Fibroblast of lung (primary cell): ENCODE results near the gene KPNA1. TPM values are rescaled to one million over a fixed set of nuclear protein-coding genes. Genes with fewer than 3 reads are reported as not detected.
A peak's percentile ranks its signal among the peaks of the same experiment; 100 is the strongest.

ENCODE experiments used
- DNase-seq, 2 donors: peaks; one replicate each; pipeline versions ENCODE4 v3.0.0 to v3.0.0-alpha.2; 2010; ENCODE audit warnings: low read depth in 2 of 2
- H2AFZ ChIP-seq: 2 replicates; pipeline ENCODE4 v1.5.1; 2012; ENCODE audit warnings: low read length, control low read depth, inconsistent platforms
- H3K27ac ChIP-seq: 2 replicates; pipeline ENCODE4 v1.5.1; 2011; ENCODE audit warnings: low read length, control low read depth; ENCODE audit not compliant: insufficient read depth
- H3K27me3 ChIP-seq: 2 replicates; pipeline ENCODE4 v1.5.1; 2011; ENCODE audit warnings: mild to moderate bottlenecking, low read length; ENCODE audit not compliant: control insufficient read depth, insufficient read depth
- H3K36me3 ChIP-seq: 2 replicates; pipeline ENCODE4 v1.5.1; 2011; ENCODE audit warnings: low read length; ENCODE audit not compliant: control insufficient read depth, insufficient read depth
- H3K4me1 ChIP-seq: 2 replicates; pipeline ENCODE4 v1.5.1; 2011; ENCODE audit warnings: low read length; ENCODE audit not compliant: control insufficient read depth, insufficient read depth; ENCODE audit errors: extremely low read depth
- H3K4me2 ChIP-seq: 2 replicates; pipeline ENCODE4 v1.5.1; 2011; ENCODE audit warnings: low read length, control low read depth; ENCODE audit not compliant: insufficient read depth; ENCODE audit errors: extremely low read depth
- H3K4me3 ChIP-seq, 4 experiments: fragments of 200-600 bp in 1 of 4; sonication (generic) in 1 of 4; replicated peaks in 1 of 4; 2 replicates each; pipeline ENCODE4 v1.5.1; 2011 to 2016; ENCODE audit warnings: low read length in 4 of 4, low read depth in 3 of 4, mild to moderate bottlenecking in 3 of 4, control low read depth in 2 of 4, inconsistent platforms in 1 of 4, mixed read lengths in 1 of 4; ENCODE audit not compliant: insufficient read depth in 1 of 4; ENCODE audit errors: control extremely low read depth in 1 of 4
- H3K79me2 ChIP-seq: 2 replicates; pipeline ENCODE4 v1.5.1; 2012; ENCODE audit warnings: mild to moderate bottlenecking, low read length, inconsistent platforms; ENCODE audit not compliant: control insufficient read depth, insufficient read depth
- H3K9ac ChIP-seq: 2 replicates; pipeline ENCODE4 v1.5.1; 2011; ENCODE audit warnings: mild to moderate bottlenecking, low read length, control low read depth; ENCODE audit not compliant: insufficient read depth
- H3K9me3 ChIP-seq: 2 replicates; pipeline ENCODE4 v1.5.1; 2012; ENCODE audit warnings: low read depth, low read length; ENCODE audit not compliant: control insufficient read depth, insufficient read depth
- H4K20me1 ChIP-seq: 2 replicates; pipeline ENCODE4 v1.5.1; 2011; ENCODE audit warnings: low read length; ENCODE audit not compliant: control insufficient read depth, insufficient read depth; ENCODE audit errors: extremely low read depth
- CTCF ChIP-seq, 2 donors: IDR thresholded peaks in 1 of 2; conservative IDR thresholded peaks in 1 of 2; 1 replicate in 1 of 2; 2 replicates in 1 of 2; pipeline ENCODE4 v1.5.1; 2011 to 2012; ENCODE audit warnings: low read length in 2 of 2, control low read depth in 1 of 2, inconsistent platforms in 1 of 2, low read depth in 1 of 2, mild to moderate bottlenecking in 1 of 2
- EZH2 ChIP-seq: IDR thresholded peaks from 2 replicates; pipeline ENCODE4 v1.5.1; 2012; ENCODE audit warnings: low read length, control low read depth, mild to moderate bottlenecking; ENCODE audit errors: missing control alignments
- polyA plus RNA-seq, 2 donors: library from polyadenylated mRNA; depleted of rRNA in 1 of 2; stranded (reverse) in 1 of 2; unstranded in 1 of 2; fragments of >200 nt; gene quantifications; 2 replicates each; pipeline ENCODE4 v1.2.1, GENCODE V29; 2011 to 2012; ENCODE audit warnings: missing spikeins in 1 of 2
- total RNA-seq: library from RNA; depleted of rRNA; stranded (reverse); fragments of >200 nt; gene quantifications from 2 replicates; pipeline ENCODE4 v1.2.1, GENCODE V29; 2014

Gene KPNA1
- total and polyA plus RNA-seq, 2 donors (not counting 1 experiment from before 2014, with no cell fraction given), result 23.9 to 56.0 TPM

GRCh38 chr3:122430371-122430770 lies 84.4 kb downstream of the KPNA1 start:
- no peak for TF ChIP-seq EZH2
- H3K4me3 ChIP-seq, result no peak overlapping the region
- no peaks in the 10 kb centered on the region for H3K79me2 ChIP-seq
- peaks cover 3% of the 10 kb centered on the region for H4K20me1 ChIP-seq
- no peak overlapping the region for H3K27ac ChIP-seq
- no peak overlapping the region for H3K4me2 ChIP-seq
- no peak for DNase-seq
- peaks cover 8% of the 10 kb centered on the region for H3K36me3 ChIP-seq
- no peak overlapping the region for H3K9ac ChIP-seq
- H3K4me1 ChIP-seq, result no peaks in the 10 kb centered on the region
- no peak overlapping the region for H2AFZ ChIP-seq
- H3K27me3 ChIP-seq, result no peaks in the 10 kb centered on the region
- no peaks in the 10 kb centered on the region for H3K9me3 ChIP-seq

DNA sequence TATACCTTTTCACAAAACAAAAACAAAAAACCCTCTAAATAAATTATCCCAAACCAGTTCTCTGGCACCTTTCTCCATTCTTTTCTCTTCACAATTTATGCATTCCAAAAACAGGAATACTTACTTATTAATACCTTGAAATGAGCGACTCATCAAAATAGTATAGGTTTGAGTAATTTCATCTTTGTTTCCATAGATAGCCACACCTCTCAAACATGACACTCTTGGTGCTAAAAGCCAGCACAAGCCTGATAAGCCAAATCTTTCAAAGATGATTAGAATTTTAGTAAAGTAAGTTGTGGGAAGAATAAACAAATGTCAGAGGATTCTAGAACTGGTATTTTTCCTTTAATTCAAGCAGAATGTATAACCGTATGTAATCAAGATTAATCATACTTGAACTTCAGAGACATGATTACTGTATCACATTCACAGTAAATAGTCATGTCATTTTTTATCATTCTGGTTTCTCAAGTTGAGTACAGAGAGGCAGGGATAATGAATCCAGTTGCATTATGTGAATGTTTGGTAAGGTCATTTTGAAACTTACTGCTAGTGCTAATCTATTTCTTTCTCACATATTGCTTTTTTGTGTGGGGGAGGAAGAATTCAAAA lies 86.8 kb downstream of the KPNA1 start:
- Histone ChIP-seq H3K4me2 (no peak overlapping the region), H3K27me3 (no peaks in the 10 kb centered on the region), H4K20me1 (peaks cover 3% of the 10 kb centered on the region), H3K9me3 (no peaks in the 10 kb centered on the region), H3K79me2 (no peaks in the 10 kb centered on the region), H3K9ac (no peak overlapping the region), H2AFZ (no peak overlapping the region), H3K36me3 (peaks cover 10% of the 10 kb centered on the region), H3K4me1 (no peaks in the 10 kb centered on the region), H3K4me3 (no peak overlapping the region), H3K27ac (no peak overlapping the region)
- TF ChIP-seq CTCF (conservative IDR thresholded peaks at IDR 0.05 in 1 of 2, IDR thresholded peaks at IDR 0.05 in 1 of 2; ENCODE audit: low read depth in 1 of 2, low read length in 2 of 2) (no peak), EZH2 (no peak)
- DNase-seq, result peak in 1 of 2 donors; percentile 32

DNA sequence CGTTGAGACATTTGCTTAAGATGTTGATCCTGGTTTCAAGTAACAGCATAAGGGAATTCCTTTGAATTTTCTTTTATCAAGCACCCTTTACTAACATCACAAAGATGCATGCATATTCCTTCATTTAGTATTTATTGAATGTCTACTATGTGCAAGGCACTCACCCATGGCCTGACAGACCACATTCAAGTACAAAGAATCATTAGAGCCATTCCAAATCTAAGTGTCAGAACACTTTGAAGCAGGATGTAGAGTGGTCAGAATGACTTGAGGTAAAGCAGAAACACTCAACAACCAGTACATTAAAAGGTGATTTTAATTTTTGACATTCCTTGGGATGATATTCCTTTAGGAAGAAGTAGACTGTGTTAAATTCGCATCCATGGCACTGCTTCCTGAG lies 92.9 kb downstream of the KPNA1 start:
- no peaks in the 10 kb centered on the region for H4K20me1 ChIP-seq
- no peak overlapping the region for H3K27ac ChIP-seq
- no peaks in the 10 kb centered on the region for H3K27me3 ChIP-seq
- H3K4me1 ChIP-seq, result no peaks in the 10 kb centered on the region
- H3K36me3 ChIP-seq, result peaks cover 9% of the 10 kb centered on the region
- H3K9ac ChIP-seq, result no peak overlapping the region
- H3K79me2 ChIP-seq, result peaks cover 10% of the 10 kb centered on the region
- no peak for TF ChIP-seq CTCF (conservative IDR thresholded peaks at IDR 0.05 in 1 of 2, IDR thresholded peaks at IDR 0.05 in 1 of 2; ENCODE audit: low read depth in 1 of 2, low read length in 2 of 2)
- no peak for TF ChIP-seq EZH2
- H2AFZ ChIP-seq, result no peak overlapping the region
- no peak overlapping the region for H3K4me2 ChIP-seq
- DNase-seq, result no peak
- no peaks in the 10 kb centered on the region for H3K9me3 ChIP-seq
- H3K4me3 ChIP-seq, result no peak overlapping the region
